ENCODE measurements around the gene DNAJC5.

- TF ChIP-seq SUZ12 (IDR thresholded peaks at IDR 0.05; ENCODE audit: extremely low read depth, insufficient read depth, insufficient read length) = no peak
- no peak for TF ChIP-seq ZNF274 (IDR thresholded peaks at IDR 0.05; ENCODE audit: low read depth, low read length)
- TF ChIP-seq YY1 (IDR thresholded peaks at IDR 0.05; ENCODE audit: insufficient read depth, insufficient read length) = no peak
Observed at GRCh38 chr20:63945031-63945658, 50.2 kb downstream of the DNAJC5 start.
